Activated naive CD8-positive, alpha-beta T cell treated with anti-CD3 and anti-CD28 coated beads, Interleukin-2, amount 50 U/mL, for 24 hours (primary cell): ENCODE data around the gene LDB3.

Experiments
- ATAC-seq: fragments of 150-1000 bp; cut with Tn5 transposase; one replicate; pipeline ENCODE4 v1.10.0; 2021
- DNase-seq: peaks from one replicate; pipeline ENCODE4 v3.0.0; 2021
- H3K27ac Mint-ChIP-seq: one replicate; pipeline ENCODE4 v1.8.0; 2021; ENCODE audit warnings: mild to moderate bottlenecking, mixed read lengths
- H3K27me3 Mint-ChIP-seq: one replicate; pipeline ENCODE4 v1.8.0; 2021; ENCODE audit warnings: mixed read lengths
- H3K36me3 Mint-ChIP-seq: one replicate; pipeline ENCODE4 v1.8.0; 2021; ENCODE audit warnings: low read depth, mixed read lengths
- H3K4me1 Mint-ChIP-seq: one replicate; pipeline ENCODE4 v1.8.0; 2021; ENCODE audit warnings: mixed read lengths
- H3K4me3 Mint-ChIP-seq: one replicate; pipeline ENCODE4 v1.8.0; 2021; ENCODE audit warnings: mild to moderate bottlenecking, moderate library complexity, mixed read lengths
- H3K9me3 Mint-ChIP-seq: one replicate; pipeline ENCODE4 v1.8.0; 2021; ENCODE audit warnings: mixed read lengths

The LDB3 gene

GRCh38 chr10:86709396-86710185 lies 41.3 kb downstream of the LDB3 start:
- DNase-seq: no peak
- Mint-ChIP-seq H3K4me3 (no peak overlapping the region), H3K27me3 (no peaks in the 10 kb centered on the region), H3K9me3 (no peaks in the 10 kb centered on the region), H3K27ac (no peak overlapping the region), H3K36me3 (no peaks in the 10 kb centered on the region), H3K4me1 (peaks cover 12% of the 10 kb centered on the region)
- no peak for ATAC-seq

GRCh38 chr10:86710987-86711512 lies 42.7 kb downstream of the LDB3 start:
- peak; percentile 88 for ATAC-seq
- H3K27me3 Mint-ChIP-seq: no peaks in the 10 kb centered on the region

GRCh38 chr10:86711513-86712316 lies 43.4 kb downstream of the LDB3 start:
- H3K4me3 Mint-ChIP-seq: peak overlapping the region; percentile 84
- H3K27me3 Mint-ChIP-seq: no peaks in the 10 kb centered on the region
- DNase-seq (peak; percentile 56), ATAC-seq (peak; percentile 58)
- no peaks in the 10 kb centered on the region for H3K36me3 Mint-ChIP-seq
- H3K9me3 Mint-ChIP-seq: no peaks in the 10 kb centered on the region
- peaks cover 12% of the 10 kb centered on the region for H3K4me1 Mint-ChIP-seq
- H3K27ac Mint-ChIP-seq: peak overlapping the region; percentile 88

More at GRCh38 chr10:86710987-86711512, 42.7 kb downstream of the LDB3 start:
- Mint-ChIP-seq H3K9me3 (no peaks in the 10 kb centered on the region), H3K36me3 (no peaks in the 10 kb centered on the region), H3K4me3 (peak overlapping the region; percentile 82), H3K4me1 (peaks cover 12% of the 10 kb centered on the region), H3K27ac (peak overlapping the region; percentile 93)
- peak; percentile 87 for DNase-seq

- H3K27ac Mint-ChIP-seq: peak overlapping the region; percentile 88
Observed at GRCh38 chr10:86712317-86712707, 44.0 kb downstream of the LDB3 start.

GRCh38 chr10:86715156-86715795 lies 47.0 kb downstream of the LDB3 start:
- H3K27ac Mint-ChIP-seq: no peak overlapping the region
- no peaks in the 10 kb centered on the region for H3K9me3 Mint-ChIP-seq
- no peak overlapping the region for H3K4me3 Mint-ChIP-seq
- DNase-seq: no peak
- H3K36me3 Mint-ChIP-seq: no peaks in the 10 kb centered on the region
- no peak for ATAC-seq
- peaks cover 10% of the 10 kb centered on the region for H3K4me1 Mint-ChIP-seq
- H3K27me3 Mint-ChIP-seq: no peaks in the 10 kb centered on the region

More at GRCh38 chr10:86712317-86712707, 44.0 kb downstream of the LDB3 start:
- Mint-ChIP-seq H3K36me3 (no peaks in the 10 kb centered on the region), H3K9me3 (no peaks in the 10 kb centered on the region), H3K27me3 (no peaks in the 10 kb centered on the region), H3K4me1 (peaks cover 12% of the 10 kb centered on the region), H3K4me3 (peak overlapping the region; percentile 84)
- no peak for DNase-seq
- no peak for ATAC-seq

- H3K4me3 Mint-ChIP-seq: no peak overlapping the region
- no peak for ATAC-seq
- no peaks in the 10 kb centered on the region for H3K36me3 Mint-ChIP-seq
- H3K27ac Mint-ChIP-seq: no peak overlapping the region
- H3K4me1 Mint-ChIP-seq: peaks cover 5% of the 10 kb centered on the region
- no peaks in the 10 kb centered on the region for H3K27me3 Mint-ChIP-seq
- no peaks in the 10 kb centered on the region for H3K9me3 Mint-ChIP-seq
- DNase-seq: no peak
Observed at GRCh38 chr10:86715836-86716235, 47.5 kb downstream of the LDB3 start.

GRCh38 chr10:86716466-86716865 lies 48.2 kb downstream of the LDB3 start:
- DNase-seq: no peak
- Mint-ChIP-seq H3K27ac (no peak overlapping the region), H3K4me1 (peaks cover 4% of the 10 kb centered on the region), H3K36me3 (no peaks in the 10 kb centered on the region), H3K4me3 (no peak overlapping the region), H3K27me3 (peaks cover 3% of the 10 kb centered on the region), H3K9me3 (no peaks in the 10 kb centered on the region)
- no peak for ATAC-seq

- Mint-ChIP-seq H3K4me1 (peaks cover 3% of the 10 kb centered on the region), H3K36me3 (no peaks in the 10 kb centered on the region), H3K27me3 (peaks cover 4% of the 10 kb centered on the region), H3K4me3 (no peak overlapping the region), H3K27ac (no peak overlapping the region), H3K9me3 (no peaks in the 10 kb centered on the region)
- DNase-seq: no peak
- ATAC-seq: no peak
Observed at GRCh38 chr10:86718556-86718955, 50.2 kb downstream of the LDB3 start.

GRCh38 chr10:86721232-86721631 lies 52.9 kb downstream of the LDB3 start:
- H3K27ac Mint-ChIP-seq: no peak overlapping the region
- no peak overlapping the region for H3K4me3 Mint-ChIP-seq
- peaks cover 4% of the 10 kb centered on the region for H3K27me3 Mint-ChIP-seq
- no peaks in the 10 kb centered on the region for H3K36me3 Mint-ChIP-seq
- ATAC-seq (no peak), DNase-seq (no peak)
- H3K9me3 Mint-ChIP-seq: no peaks in the 10 kb centered on the region
- H3K4me1 Mint-ChIP-seq: peaks cover 3% of the 10 kb centered on the region

GRCh38 chr10:86723009-86723408 lies 54.7 kb downstream of the LDB3 start:
- Mint-ChIP-seq H3K27me3 (peaks cover 4% of the 10 kb centered on the region), H3K4me3 (no peak overlapping the region), H3K36me3 (no peaks in the 10 kb centered on the region), H3K27ac (no peak overlapping the region), H3K4me1 (peaks cover 3% of the 10 kb centered on the region), H3K9me3 (no peaks in the 10 kb centered on the region)
- ATAC-seq: no peak
- no peak for DNase-seq

GRCh38 chr10:86724445-86724844 lies 56.1 kb downstream of the LDB3 start:
- ATAC-seq (no peak), DNase-seq (no peak)
- no peaks in the 10 kb centered on the region for H3K36me3 Mint-ChIP-seq
- H3K4me1 Mint-ChIP-seq: peaks cover 3% of the 10 kb centered on the region
- no peaks in the 10 kb centered on the region for H3K9me3 Mint-ChIP-seq
- H3K4me3 Mint-ChIP-seq: no peak overlapping the region
- no peak overlapping the region for H3K27ac Mint-ChIP-seq
- H3K27me3 Mint-ChIP-seq: peaks cover 4% of the 10 kb centered on the region

GRCh38 chr10:86725980-86726676 lies 57.8 kb downstream of the LDB3 start:
- no peak overlapping the region for H3K27ac Mint-ChIP-seq
- DNase-seq: no peak
- H3K27me3 Mint-ChIP-seq: peaks cover 4% of the 10 kb centered on the region
- no peak overlapping the region for H3K4me3 Mint-ChIP-seq
- no peaks in the 10 kb centered on the region for H3K9me3 Mint-ChIP-seq
- H3K4me1 Mint-ChIP-seq: peaks cover 3% of the 10 kb centered on the region
- no peak for ATAC-seq
- H3K36me3 Mint-ChIP-seq: no peaks in the 10 kb centered on the region

GRCh38 chr10:86726677-86726999 lies 58.3 kb downstream of the LDB3 start:
- Mint-ChIP-seq H3K4me1 (peaks cover 3% of the 10 kb centered on the region), H3K27me3 (no peaks in the 10 kb centered on the region), H3K36me3 (no peaks in the 10 kb centered on the region), H3K27ac (no peak overlapping the region), H3K9me3 (no peaks in the 10 kb centered on the region), H3K4me3 (no peak overlapping the region)
- DNase-seq (no peak), ATAC-seq (no peak)

GRCh38 chr10:86727470-86727869 lies 59.2 kb downstream of the LDB3 start:
- H3K27ac Mint-ChIP-seq: no peak overlapping the region
- no peaks in the 10 kb centered on the region for H3K27me3 Mint-ChIP-seq
- no peak for DNase-seq
- H3K9me3 Mint-ChIP-seq: no peaks in the 10 kb centered on the region
- no peaks in the 10 kb centered on the region for H3K36me3 Mint-ChIP-seq
- peaks cover 3% of the 10 kb centered on the region for H3K4me1 Mint-ChIP-seq
- no peak for ATAC-seq
- H3K4me3 Mint-ChIP-seq: no peak overlapping the region
